Activated CD8-positive, alpha-beta memory T cell treated with anti-CD3 and anti-CD28 coated beads, Interleukin-2, amount 50 U/mL, for 4 hours (primary cell): ENCODE results near the gene KRT14.
"Not testable (repeated sequence)": the region's sequence is repeated elsewhere in the genome, so short reads cannot be mapped to it uniquely, and the experiment has no call there.

Source experiments
- DNase-seq: peaks from one replicate; pipeline ENCODE4 v3.0.0-alpha.2; 2020

KRT14 gene

GRCh38 chr17:41576740-41577139 is 10.0 kb downstream of the KRT14 start:
- not testable (repeated sequence) for DNase-seq

- no peak for DNase-seq
Measured at GRCh38 chr17:41575336-41575735, 11.4 kb downstream of the KRT14 start.

GRCh38 chr17:41571561-41572434 is 14.9 kb downstream of the KRT14 start, which contains the start of gene KRT9:
Gene KRT9 (minus strand): TSS chr17:41572059. CDS start chr17:41571992, 67 bp downstream.
- DNase-seq: no peak

GRCh38 chr17:41567317-41567716 is 19.4 kb downstream of the KRT14 start:
- no peak for DNase-seq

GRCh38 chr17:41565338-41565737 is 21.4 kb downstream of the KRT14 start:
- no peak for DNase-seq

GRCh38 chr17:41563607-41564170 is 23.0 kb downstream of the KRT14 start:
- DNase-seq: no peak

- DNase-seq: no peak
Measured at GRCh38 chr17:41561554-41561953, 25.1 kb downstream of the KRT14 start.

GRCh38 chr17:41559548-41559947 is 27.1 kb downstream of the KRT14 start:
- DNase-seq: no peak

GRCh38 chr17:41556931-41557330 is 29.8 kb downstream of the KRT14 start:
- DNase-seq: no peak

- no peak for DNase-seq
Measured at GRCh38 chr17:41556306-41556705, 30.4 kb downstream of the KRT14 start.

GRCh38 chr17:41555105-41555887 is 31.4 kb downstream of the KRT14 start:
- DNase-seq: no peak

GRCh38 chr17:41553987-41554680 is 32.6 kb downstream of the KRT14 start:
- DNase-seq: no peak

GRCh38 chr17:41553176-41553575 is 33.5 kb downstream of the KRT14 start:
- DNase-seq: no peak

GRCh38 chr17:41552455-41552854 is 34.2 kb downstream of the KRT14 start:
- DNase-seq: no peak

GRCh38 chr17:41551365-41551764 is 35.3 kb downstream of the KRT14 start:
- DNase-seq: no peak

- no peak for DNase-seq
Measured at GRCh38 chr17:41549596-41550039, 37.1 kb downstream of the KRT14 start.

GRCh38 chr17:41548844-41549595 is 37.7 kb downstream of the KRT14 start:
- DNase-seq: peak; percentile 78

GRCh38 chr17:41547921-41548843 is 38.5 kb downstream of the KRT14 start:
- peak; percentile 51 for DNase-seq

- DNase-seq: no peak
Measured at GRCh38 chr17:41547378-41547841, 39.3 kb downstream of the KRT14 start.

- DNase-seq: no peak
Measured at GRCh38 chr17:41546819-41547218, 39.9 kb downstream of the KRT14 start.
